KMS-11 (cell line): Measurements from ENCODE around the gene HS3ST3A1.

Source experiments
- H2AFZ ChIP-seq: fragments of 200-600 bp; sonication (generic); 2 replicates; pipeline ENCODE4 v1.6.1; 2016; ENCODE audit warnings: antibody characterized with exemption, mixed run types, low read depth
- H3K27ac ChIP-seq: fragments of 200-600 bp; sonication (generic); 2 replicates; pipeline ENCODE4 v1.6.1; 2016; ENCODE audit warnings: mild to moderate bottlenecking, mixed run types
- H3K27me3 ChIP-seq: fragments of 200-600 bp; sonication (generic); 2 replicates; pipeline ENCODE4 v1.6.1; 2017; ENCODE audit warnings: mild to moderate bottlenecking, low read depth, mixed run types, moderate library complexity; ENCODE audit not compliant: insufficient read depth
- H3K36me3 ChIP-seq: fragments of 200-600 bp; sonication (generic); 2 replicates; pipeline ENCODE4 v1.6.1; 2017; ENCODE audit warnings: mild to moderate bottlenecking, mixed run types; ENCODE audit not compliant: insufficient read depth
- H3K4me1 ChIP-seq: fragments of 200-600 bp; sonication (generic); 2 replicates; pipeline ENCODE4 v1.6.1; 2016; ENCODE audit warnings: mild to moderate bottlenecking, low read depth, mixed run types; ENCODE audit not compliant: poor library complexity, severe bottlenecking
- H3K4me2 ChIP-seq: fragments of 200-600 bp; sonication (generic); 2 replicates; pipeline ENCODE4 v1.7.0; 2016; ENCODE audit warnings: mild to moderate bottlenecking, mixed run types
- H3K4me3 ChIP-seq: fragments of 200-600 bp; sonication (generic); IDR thresholded peaks from 2 replicates; pipeline ENCODE4 v1.6.1; 2017; ENCODE audit warnings: low read depth, low read length, mixed read lengths; ENCODE audit not compliant: insufficient read depth
- H3K79me2 ChIP-seq: fragments of 200-600 bp; sonication (generic); 2 replicates; pipeline ENCODE4 v1.6.1; 2016; ENCODE audit warnings: low read depth, mixed run types; ENCODE audit not compliant: insufficient read depth
- H3K9ac ChIP-seq: fragments of 200-600 bp; sonication (generic); 2 replicates; pipeline ENCODE4 v1.6.1; 2016; ENCODE audit warnings: mild to moderate bottlenecking, mixed run types
- H4K20me1 ChIP-seq: fragments of 200-600 bp; sonication (generic); 2 replicates; pipeline ENCODE4 v1.6.1; 2016; ENCODE audit warnings: mild to moderate bottlenecking, mixed run types; ENCODE audit not compliant: insufficient read depth
- CTCF ChIP-seq: fragments of 200-600 bp; sonication (generic); conservative IDR thresholded peaks from 2 replicates; pipeline ENCODE4 v1.6.1; 2017; ENCODE audit warnings: low read depth, mild to moderate bottlenecking, antibody characterized with exemption, low read length, moderate library complexity, mixed read lengths

The HS3ST3A1 gene

GRCh38 chr17:13491916-13492736, 109.6 kb downstream of the HS3ST3A1 start:
- Histone ChIP-seq H3K27me3 (no peaks in the 10 kb centered on the region), H3K4me2 (no peak overlapping the region), H3K27ac (no peak overlapping the region), H3K9ac (no peak overlapping the region), H4K20me1 (no peaks in the 10 kb centered on the region), H2AFZ (no peak overlapping the region), H3K36me3 (no peaks in the 10 kb centered on the region), H3K79me2 (no peaks in the 10 kb centered on the region), H3K4me1 (no peaks in the 10 kb centered on the region), H3K4me3 (no peak overlapping the region)
- TF ChIP-seq CTCF: no peak

GRCh38 chr17:13491491-13491890, 110.2 kb downstream of the HS3ST3A1 start:
- Histone ChIP-seq H3K27ac (no peak overlapping the region), H2AFZ (no peak overlapping the region), H3K27me3 (no peaks in the 10 kb centered on the region), H3K9ac (no peak overlapping the region), H3K36me3 (no peaks in the 10 kb centered on the region), H3K79me2 (no peaks in the 10 kb centered on the region), H3K4me2 (no peak overlapping the region), H4K20me1 (no peaks in the 10 kb centered on the region), H3K4me1 (no peaks in the 10 kb centered on the region), H3K4me3 (no peak overlapping the region)
- no peak for TF ChIP-seq CTCF

DNA sequence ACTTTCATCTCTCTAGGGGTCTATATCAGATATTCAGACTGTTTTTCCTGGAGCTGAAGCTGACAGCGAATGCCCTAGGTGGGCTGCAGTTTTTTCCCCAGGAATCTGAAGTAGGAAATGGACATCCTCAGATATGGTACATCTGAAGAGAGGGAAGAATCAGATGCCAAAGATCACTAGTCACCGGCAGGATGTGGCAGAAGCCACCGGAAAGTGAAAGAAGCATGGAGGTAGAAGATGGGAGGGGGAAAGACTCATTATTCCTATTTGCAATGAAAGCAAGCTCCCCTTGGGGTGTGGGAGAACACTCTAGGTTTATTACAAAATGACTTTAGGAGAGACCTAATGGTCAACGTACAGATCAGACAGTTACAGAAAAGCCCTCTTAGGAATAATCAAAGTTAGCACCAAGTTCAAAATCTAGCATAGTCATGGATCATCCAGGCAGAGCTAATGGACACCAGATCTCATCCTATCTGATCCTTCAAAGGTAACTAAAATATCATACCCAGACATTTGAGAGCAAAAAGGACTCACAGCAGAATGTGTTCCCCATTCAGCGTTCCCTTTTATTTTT, 110.7 kb downstream of the HS3ST3A1 start:
- no peak overlapping the region for H3K4me3 ChIP-seq
- H3K27me3 ChIP-seq: no peaks in the 10 kb centered on the region
- H3K27ac ChIP-seq: no peak overlapping the region
- H3K79me2 ChIP-seq: no peaks in the 10 kb centered on the region
- no peak overlapping the region for H3K4me2 ChIP-seq
- no peak for TF ChIP-seq CTCF
- H3K36me3 ChIP-seq: no peaks in the 10 kb centered on the region
- no peaks in the 10 kb centered on the region for H3K4me1 ChIP-seq
- H2AFZ ChIP-seq: no peak overlapping the region
- H3K9ac ChIP-seq: no peak overlapping the region
- no peaks in the 10 kb centered on the region for H4K20me1 ChIP-seq

DNA sequence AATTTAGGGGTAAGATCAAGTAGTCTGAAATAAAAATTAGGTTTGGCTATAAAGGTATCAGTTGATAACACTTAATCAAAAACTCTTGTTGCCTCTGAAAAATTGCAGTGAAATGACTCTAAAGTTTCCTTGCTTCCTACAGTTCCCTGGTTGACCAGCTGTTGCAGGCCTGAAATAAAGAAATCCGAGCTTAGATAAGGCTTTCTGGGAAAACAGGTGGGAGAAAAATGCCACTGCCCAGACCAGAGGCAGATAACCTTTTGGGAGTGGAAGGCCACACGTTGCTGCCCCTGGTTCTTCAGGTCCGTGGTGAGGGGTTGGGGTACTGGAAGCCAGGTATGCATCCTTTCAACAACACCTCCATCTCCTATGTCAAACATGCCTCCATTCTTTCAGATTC, 111.3 kb downstream of the HS3ST3A1 start:
- Histone ChIP-seq H3K4me3 (no peak overlapping the region), H3K27me3 (no peaks in the 10 kb centered on the region), H3K4me1 (no peaks in the 10 kb centered on the region), H3K79me2 (no peaks in the 10 kb centered on the region), H4K20me1 (no peaks in the 10 kb centered on the region), H3K9ac (no peak overlapping the region), H3K27ac (no peak overlapping the region), H3K4me2 (no peak overlapping the region), H3K36me3 (no peaks in the 10 kb centered on the region), H2AFZ (no peak overlapping the region)
- TF ChIP-seq CTCF: no peak
